K562 (cell line): Measurements from ENCODE around the gene RPS28. TPM values are rescaled to one million over a fixed set of nuclear protein-coding genes. Genes with fewer than 3 reads are reported as not detected.

Experiments used
- ARID4B ChIP-seq: sonication (generic); formaldehyde crosslinking; IDR thresholded peaks from 2 replicates; pipeline ENCODE4 v1.8.0; 2022; ENCODE audit warnings: mild to moderate bottlenecking, missing genetic modification reagents
- BRF1 ChIP-seq: IDR thresholded peaks from 3 replicates; pipeline ENCODE4 v1.6.1; 2011; ENCODE audit warnings: borderline replicate concordance, mild to moderate bottlenecking; ENCODE audit not compliant: insufficient read length; ENCODE audit errors: extremely low read depth
- C11orf30 ChIP-seq: fragments of 450-650 bp; IDR thresholded peaks from 2 replicates; pipeline ENCODE4 v1.6.1; 2016; ENCODE audit warnings: low read depth, mild to moderate bottlenecking
- CBX5 ChIP-seq: IDR thresholded peaks from 2 replicates; pipeline ENCODE4 v1.6.1; 2014; ENCODE audit warnings: low read depth, borderline replicate concordance
- CBX8 ChIP-seq: fragments of 200-600 bp; sonication (generic); IDR thresholded peaks from 2 replicates; pipeline ENCODE4 v1.6.1; 2012; ENCODE audit warnings: borderline replicate concordance, mixed run types, low read depth, mild to moderate bottlenecking, moderate library complexity, mixed read lengths, low read length, control low read depth, inconsistent platforms; ENCODE audit not compliant: poor library complexity, severe bottlenecking; ENCODE audit errors: extremely low read depth
- ETV5 ChIP-seq: sonication (generic); formaldehyde crosslinking; IDR thresholded peaks from 2 replicates; pipeline ENCODE4 v1.4.0; 2020; ENCODE audit warnings: low read depth, mild to moderate bottlenecking, missing genetic modification reagents
- JUND ChIP-seq, 2 experiments: IDR thresholded peaks; 2 replicates in 1 of 2; 3 replicates in 1 of 2; pipeline ENCODE4 v1.6.1; 2011; ENCODE audit warnings: borderline replicate concordance in 2 of 2, low read depth in 2 of 2, low read length in 2 of 2, improper control_type of control experiment in 1 of 2, missing biosample characterization in 1 of 2, missing genetic modification characterization in 1 of 2, missing genetic modification reagents in 1 of 2
- PREB ChIP-seq: sonication (generic); formaldehyde crosslinking; IDR thresholded peaks from 2 replicates; pipeline ENCODE4 v1.8.1; 2023; ENCODE audit warnings: mild to moderate bottlenecking, missing genetic modification reagents
- RBM34 ChIP-seq: fragments of 200-400 bp; formaldehyde crosslinking; IDR thresholded peaks from 2 replicates; pipeline ENCODE4 v1.6.1; 2018; ENCODE audit warnings: low read length, borderline replicate concordance; ENCODE audit not compliant: insufficient read depth
- TARDBP ChIP-seq: fragments of 450-650 bp; IDR thresholded peaks from 2 replicates; pipeline ENCODE4 v1.6.1; 2016
- WHSC1 ChIP-seq: IDR thresholded peaks from one replicate; pipeline ENCODE4 v1.6.1; 2012; ENCODE audit warnings: low read length, control low read depth, inconsistent platforms
- ZBTB17 ChIP-seq: fragments of 450-650 bp; formaldehyde crosslinking; IDR thresholded peaks from 2 replicates; pipeline ENCODE4 v1.4.0; 2020; ENCODE audit warnings: mild to moderate bottlenecking
- ZNF253 ChIP-seq: fragments of 250-450 bp; sonication (Bioruptor Pico); conservative IDR thresholded peaks from 2 replicates; pipeline ENCODE4 v1.6.1; 2021; ENCODE audit warnings: mild to moderate bottlenecking
- ZNF639 ChIP-seq, 2 experiments: fragments of 200-800 bp in 1 of 2; sonication (Bioruptor generic) in 1 of 2; sonication (generic) in 1 of 2; formaldehyde crosslinking in 1 of 2; IDR thresholded peaks in 1 of 2; conservative IDR thresholded peaks in 1 of 2; 2 replicates each; pipeline versions ENCODE4 v1.5.0 to v1.6.1; 2016 to 2020; ENCODE audit warnings: missing compliant biosample characterization in 1 of 2, missing genetic modification characterization in 1 of 2, missing genetic modification reagents in 1 of 2
- ZNF740 ChIP-seq, 3 experiments: fragments of 200-800 bp in 1 of 3; sonication (Bioruptor generic) in 1 of 3; sonication (generic) in 1 of 3; formaldehyde crosslinking in 1 of 3; IDR thresholded peaks; 2 replicates each; pipeline versions ENCODE4 v1.6.1 to v1.8.0; 2016 to 2022; ENCODE audit warnings: mild to moderate bottlenecking in 2 of 3, missing compliant biosample characterization in 2 of 3, missing genetic modification characterization in 2 of 3, missing genetic modification reagents in 1 of 3
- polyA plus RNA-seq, 8 experiments: library from polyadenylated mRNA; depleted of rRNA in 4 of 8; stranded (reverse) in 5 of 8; unstranded in 3 of 8; fragments of >200 nt; fragmentation: Nextera tagmentation in 2 of 8; fragmentation: Illumina TruSeq in 1 of 8; extraction: Ambion mirVana in 2 of 8; extraction: Trizol in 1 of 8; gene quantifications; 2 replicates each; pipeline versions ENCODE4 v1.2.1 to v1.2.3, GENCODE V29; 2011 to 2014; ENCODE audit warnings: inconsistent platforms in 1 of 8, missing spikeins in 1 of 8
- total RNA-seq, 7 experiments: library from RNA; depleted of rRNA in 6 of 7; stranded (reverse); fragments of >200 nt in 6 of 7; fragmentation: Illumina TruSeq in 2 of 7; extraction: Trizol in 2 of 7; gene quantifications; 2 replicates each; pipeline versions ENCODE4 v1.2.1 to v1.2.3, GENCODE V29; 2011 to 2021; ENCODE audit warnings: low replicate concordance in 1 of 7

Gene RPS28
- total and polyA plus RNA-seq, 9 of the 15 experiments (the other 6 are each of a cell fraction or from before 2014, with no cell fraction given), result 165 to 2,827 (median 1,303) TPM

GRCh38 chr19:8321067-8321985 is at the start of gene RPS28, which contains the start of gene NDUFA7 (continued):
- TF ChIP-seq ARID4B (CRISPR knock-in tag) (no peak; the same call in 1 of the 2 replicates), ZNF740 (CRISPR knock-in tag; IDR thresholded peaks at IDR 0.05) (no peak; the same call in 1 of the 2 replicates), ZNF740 (tag; IDR thresholded peaks at IDR 0.05) (no peak), ZBTB17 (CRISPR knock-in tag) (no peak), ZNF639 (CRISPR knock-in tag; conservative IDR thresholded peaks at IDR 0.05 in 1 of 2, IDR thresholded peaks at IDR 0.05 in 1 of 2) (0 out of 4 replicates have a peak, but pooled peaks of 1 of the 2 experiments have one; percentile 56), CBX8 (no peak), ETV5 (CRISPR knock-in tag) (peak; percentile 48; the same call in 1 of the 2 replicates), TARDBP (no peak), C11orf30 (peak; percentile 99), ZNF253 (CRISPR knock-in tag) (no peak), JUND (IDR thresholded peaks at IDR 0.05; ENCODE audit: borderline replicate concordance, low read depth, low read length) (peak; percentile 73), JUND (tag; IDR thresholded peaks at IDR 0.05; ENCODE audit: borderline replicate concordance, low read depth, low read length) (peak; percentile 53; the same call in 1 of the 3 replicates), RBM34 (no peak), BRF1 (no peak), CBX5 (0 out of 2 replicates have a peak, but pooled peaks have one; percentile 7), WHSC1 (no peak), PREB (CRISPR knock-in tag) (no peak)
